ENCODE results near the gene RAE1. TPM values are rescaled to one million over a fixed set of nuclear protein-coding genes. Genes with fewer than 3 reads are reported as not detected.

The RAE1 gene
- total and polyA plus RNA-seq, 2 donors (not counting 3 experiments of a cell fraction or from before 2014, with no cell fraction given), result 34.1 to 55.8 TPM

GRCh38 chr20:57415771-57416170 is 64.7 kb downstream of the RAE1 start:
- TF ChIP-seq MYC (IDR thresholded peaks at IDR 0.05; ENCODE audit: low read depth, low read length) (no peak), POLR2A (IDR thresholded peaks at IDR 0.05; ENCODE audit: low read depth, low read length) (no peak), FOS (IDR thresholded peaks at IDR 0.05; ENCODE audit: borderline replicate concordance, insufficient read depth, low read length) (no peak), CTCF (IDR thresholded peaks at IDR 0.05; ENCODE audit: extremely low read depth in 1 of 2, insufficient read depth in 1 of 2, low read depth in 1 of 2, low read length in 2 of 2) (no peak), GATA2 (IDR thresholded peaks at IDR 0.05; ENCODE audit: insufficient read depth, insufficient read length, low read depth, low read length) (no peak), JUN (IDR thresholded peaks at IDR 0.05; ENCODE audit: borderline replicate concordance, insufficient read depth, insufficient read length, low read depth) (no peak), EZH2 (IDR thresholded peaks at IDR 0.05; ENCODE audit: borderline replicate concordance, low read depth, low read length, severe bottlenecking) (no peak), POLR2AphosphoS5 (IDR thresholded peaks at IDR 0.05; ENCODE audit: insufficient read depth, low read depth, low read length) (no peak)
- TF ChIP-seq, protein P1, sequence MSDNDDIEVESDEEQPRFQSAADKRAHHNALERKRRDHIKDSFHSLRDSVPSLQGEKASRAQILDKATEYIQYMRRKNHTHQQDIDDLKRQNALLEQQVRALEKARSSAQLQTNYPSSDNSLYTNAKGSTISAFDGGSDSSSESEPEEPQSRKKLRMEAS (IDR thresholded peaks at IDR 0.05; ENCODE audit: insufficient read depth, insufficient read length), result no peak
- no peak overlapping the region for H3K4me2 ChIP-seq (ENCODE audit: insufficient read depth, low read length)
- H4K20me1 ChIP-seq (replicated peaks; ENCODE audit: control insufficient read depth, extremely low read depth, insufficient read depth, low read length), result no peaks in the 10 kb centered on the region
- BruUV-seq (replicated peaks), result no TSS peak
- intact Hi-C loops (cut with micrococcal nuclease), result no loop called here
- H3K27me3 ChIP-seq (ENCODE audit: control insufficient read depth in 2 of 2, insufficient read depth in 2 of 2, low read length in 2 of 2), result no peaks in the 10 kb centered on the region
- no peaks in the 10 kb centered on the region for H3K4me1 ChIP-seq (ENCODE audit: control insufficient read depth, extremely low read depth, insufficient read depth, low read length)
- H3K9ac ChIP-seq (replicated peaks; ENCODE audit: extremely low read depth, insufficient read depth, low read length), result no peak overlapping the region
- no peak overlapping the region for H2AFZ ChIP-seq (ENCODE audit: low read depth, low read length)
- H3K79me2 ChIP-seq (ENCODE audit: control insufficient read depth, insufficient read depth, low read length), result no peaks in the 10 kb centered on the region
- no peaks in the 10 kb centered on the region for H3K9me1 ChIP-seq (replicated peaks; ENCODE audit: control insufficient read depth, extremely low read depth, insufficient read depth, low read length)
- H3K4me3 ChIP-seq (replicated peaks in 1 of 3; ENCODE audit: insufficient read depth in 1 of 3, low read depth in 1 of 3, low read length in 3 of 3), result no peak overlapping the region
- dilution Hi-C loops (cut with MboI; ENCODE audit: extremely low pct_ligation_motif_present, low sequenced_read_pairs), result no loop called here
- FAIRE-seq (no peak), DNase-seq (ENCODE audit: low read depth, low spot score) (no peak)
- H3K36me3 ChIP-seq (ENCODE audit: control insufficient read depth in 2 of 2, extremely low read depth in 1 of 2, insufficient read depth in 2 of 2, low read length in 2 of 2), result no peaks in the 10 kb centered on the region
- ChIA-PET CTCF (no interaction called here), POLR2A (no interaction called here)
- no peaks in the 10 kb centered on the region for H3K9me3 ChIP-seq (replicated peaks; ENCODE audit: control insufficient read depth, insufficient read depth, low read length)
- no peak overlapping the region for H3K27ac ChIP-seq (ENCODE audit: insufficient read depth, low read depth, low read length)
